Suprapubic skin (tissue), 3 donors: ENCODE results near the gene NRK.

Source experiments
- EP300 ChIP-seq: sonication (generic); formaldehyde crosslinking; IDR thresholded peaks from one replicate; pipeline ENCODE4 v1.6.1; 2017; ENCODE audit warnings: antibody characterized with exemption
- POLR2A ChIP-seq, 2 donors: fragments of 450-650 bp; IDR thresholded peaks; one replicate each; pipeline ENCODE4 v1.6.1; 2017; ENCODE audit warnings: antibody characterized with exemption in 2 of 2, mild to moderate bottlenecking in 2 of 2, moderate library complexity in 2 of 2
- TF ChIP-seq, protein P1 (sequence below), 2 donors: fragments of 200-600 bp in 1 of 2; fragments of 450-650 bp in 1 of 2; sonication (generic) in 1 of 2; IDR thresholded peaks; one replicate each; pipeline ENCODE4 v1.5.1; 2016 to 2019; ENCODE audit warnings: antibody characterized with exemption in 2 of 2, mild to moderate bottlenecking in 1 of 2, moderate library complexity in 1 of 2

DNA sequence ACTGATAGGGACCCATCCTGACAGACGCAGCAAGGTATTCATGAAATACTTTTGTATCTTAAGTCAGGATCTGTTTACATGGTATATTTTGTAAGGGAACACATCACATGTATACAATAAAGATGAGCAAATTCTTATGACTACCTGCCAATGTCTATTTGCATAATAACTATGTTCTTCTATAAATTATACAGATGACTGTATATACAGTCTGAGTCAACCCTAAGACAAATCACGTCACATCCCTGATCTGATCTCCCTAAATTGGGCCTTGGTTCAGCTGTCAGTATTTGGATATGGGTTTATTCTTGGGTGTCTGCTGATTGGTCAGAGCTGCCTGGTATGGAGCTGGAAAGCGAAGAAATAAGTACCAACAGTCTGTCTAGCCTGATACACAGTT lies 122.9 kb downstream of the NRK start:
- TF ChIP-seq, protein P1, sequence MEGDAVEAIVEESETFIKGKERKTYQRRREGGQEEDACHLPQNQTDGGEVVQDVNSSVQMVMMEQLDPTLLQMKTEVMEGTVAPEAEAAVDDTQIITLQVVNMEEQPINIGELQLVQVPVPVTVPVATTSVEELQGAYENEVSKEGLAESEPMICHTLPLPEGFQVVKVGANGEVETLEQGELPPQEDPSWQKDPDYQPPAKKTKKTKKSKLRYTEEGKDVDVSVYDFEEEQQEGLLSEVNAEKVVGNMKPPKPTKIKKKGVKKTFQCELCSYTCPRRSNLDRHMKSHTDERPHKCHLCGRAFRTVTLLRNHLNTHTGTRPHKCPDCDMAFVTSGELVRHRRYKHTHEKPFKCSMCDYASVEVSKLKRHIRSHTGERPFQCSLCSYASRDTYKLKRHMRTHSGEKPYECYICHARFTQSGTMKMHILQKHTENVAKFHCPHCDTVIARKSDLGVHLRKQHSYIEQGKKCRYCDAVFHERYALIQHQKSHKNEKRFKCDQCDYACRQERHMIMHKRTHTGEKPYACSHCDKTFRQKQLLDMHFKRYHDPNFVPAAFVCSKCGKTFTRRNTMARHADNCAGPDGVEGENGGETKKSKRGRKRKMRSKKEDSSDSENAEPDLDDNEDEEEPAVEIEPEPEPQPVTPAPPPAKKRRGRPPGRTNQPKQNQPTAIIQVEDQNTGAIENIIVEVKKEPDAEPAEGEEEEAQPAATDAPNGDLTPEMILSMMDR (IDR thresholded peaks at IDR 0.05) = no peak
- TF ChIP-seq EP300 (no peak), POLR2A (IDR thresholded peaks at IDR 0.05) (no peak)
